Gastroesophageal sphincter (tissue), 4 donors: ENCODE measurements around the gene SGMS1. TPM values are rescaled to one million over a fixed set of nuclear protein-coding genes. Genes with fewer than 3 reads are reported as not detected.

ENCODE experiments used
- ATAC-seq: fragments of 150-250 bp; one replicate; pipeline ENCODE4 v1.9.1; 2016; ENCODE audit warnings: mild to moderate bottlenecking, moderate library complexity
- H3K27ac ChIP-seq, 4 donors: fragments of 200-600 bp; sonication (generic) in 3 of 4; 1 replicate in 3 of 4; 2 replicates in 1 of 4; pipeline ENCODE4 v1.5.1; 2016 to 2019
- H3K27me3 ChIP-seq: fragments of 200-600 bp; sonication (generic); one replicate; pipeline ENCODE4 v1.5.1; 2019
- H3K36me3 ChIP-seq, 2 donors: fragments of 200-600 bp; sonication (generic); one replicate each; pipeline ENCODE4 v1.5.1; 2019; ENCODE audit warnings: control low read depth in 1 of 2
- H3K4me1 ChIP-seq, 3 donors: fragments of 200-600 bp; sonication (generic); 1 replicate in 2 of 3; 2 replicates in 1 of 3; pipeline ENCODE4 v1.5.1; 2016 to 2019; ENCODE audit warnings: control low read depth in 2 of 3
- H3K4me3 ChIP-seq, 2 donors: fragments of 200-600 bp; sonication (generic); one replicate each; pipeline ENCODE4 v1.5.1; 2019; ENCODE audit warnings: mild to moderate bottlenecking in 1 of 2, moderate library complexity in 1 of 2
- H3K9me3 ChIP-seq, 3 donors: fragments of 200-600 bp; sonication (generic); one replicate each; pipeline ENCODE4 v1.5.1; 2017 to 2019; ENCODE audit warnings: control low read depth in 2 of 3
- EP300 ChIP-seq: sonication (generic); formaldehyde crosslinking; IDR thresholded peaks from one replicate; pipeline ENCODE4 v1.6.1; 2017; ENCODE audit warnings: antibody characterized with exemption, mild to moderate bottlenecking
- POLR2A ChIP-seq, 2 donors: fragments of 450-650 bp; IDR thresholded peaks; one replicate each; pipeline ENCODE4 v1.6.1; 2017; ENCODE audit warnings: antibody characterized with exemption in 2 of 2, mild to moderate bottlenecking in 2 of 2, moderate library complexity in 1 of 2
- POLR2AphosphoS5 ChIP-seq: sonication (generic); formaldehyde crosslinking; IDR thresholded peaks from one replicate; pipeline ENCODE4 v1.6.1; 2017; ENCODE audit warnings: antibody characterized with exemption
- WGBS, 2 donors: methylation state at CpG; one replicate each; pipeline ENCODE4 v1.1.5; 2018; ENCODE audit warnings: low coverage in 1 of 2; 5-methylcytosine and 5-hydroxymethylcytosine counted together
- total RNA-seq, 4 donors: library from RNA; depleted of rRNA; stranded (reverse); fragments of >200 nt; gene quantifications; one replicate each; pipeline ENCODE4 v1.1.0, GENCODE V29; 2016
- TF ChIP-seq, protein P1 (sequence below), 4 experiments: fragments of 200-600 bp in 2 of 4; fragments of 450-650 bp in 2 of 4; sonication (generic) in 1 of 4; IDR thresholded peaks; one replicate each; pipeline ENCODE4 v1.5.1; 2017 to 2019; ENCODE audit warnings: antibody characterized with exemption in 4 of 4, mild to moderate bottlenecking in 2 of 4, moderate library complexity in 2 of 4

Gene SGMS1
- total RNA-seq, 4 donors from 2014 or later: 57.7 to 116 (median 66.1) TPM

DNA sequence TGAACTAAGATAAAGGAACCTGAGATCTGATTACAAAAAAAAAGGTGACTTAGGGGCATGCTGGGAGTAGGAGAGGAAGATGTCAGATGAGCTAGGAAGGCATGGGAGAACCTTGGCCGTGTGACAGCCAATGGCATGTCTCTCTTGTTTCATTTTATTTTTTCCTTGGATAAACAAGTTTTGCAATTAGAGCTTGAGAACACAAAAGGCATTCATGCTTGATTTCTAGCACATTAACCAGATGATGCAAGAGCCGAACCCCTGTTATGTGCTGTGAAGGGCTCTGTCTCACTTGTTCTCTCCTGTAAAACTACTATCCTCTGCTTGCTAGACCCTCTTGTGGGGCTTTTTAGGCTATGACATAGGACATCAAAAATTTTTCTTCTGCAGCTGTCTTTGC is 238.1 kb downstream of the SGMS1 start:
- WGBS, 2 donors: 84 to 85% methylated on average over 2 of the region's 2 CpGs
- Histone ChIP-seq H3K36me3 (no peaks in the 10 kb centered on the region), H3K27me3 (no peaks in the 10 kb centered on the region), H3K4me1 (peaks cover 2 to 48% (median 9%) of the 10 kb centered on the region in 3 donors), H3K27ac (no peak overlapping the region), H3K4me3 (no peak overlapping the region), H3K9me3 (no peaks in the 10 kb centered on the region)
- no peak for TF ChIP-seq POLR2A (IDR thresholded peaks at IDR 0.05)
- TF ChIP-seq, protein P1, sequence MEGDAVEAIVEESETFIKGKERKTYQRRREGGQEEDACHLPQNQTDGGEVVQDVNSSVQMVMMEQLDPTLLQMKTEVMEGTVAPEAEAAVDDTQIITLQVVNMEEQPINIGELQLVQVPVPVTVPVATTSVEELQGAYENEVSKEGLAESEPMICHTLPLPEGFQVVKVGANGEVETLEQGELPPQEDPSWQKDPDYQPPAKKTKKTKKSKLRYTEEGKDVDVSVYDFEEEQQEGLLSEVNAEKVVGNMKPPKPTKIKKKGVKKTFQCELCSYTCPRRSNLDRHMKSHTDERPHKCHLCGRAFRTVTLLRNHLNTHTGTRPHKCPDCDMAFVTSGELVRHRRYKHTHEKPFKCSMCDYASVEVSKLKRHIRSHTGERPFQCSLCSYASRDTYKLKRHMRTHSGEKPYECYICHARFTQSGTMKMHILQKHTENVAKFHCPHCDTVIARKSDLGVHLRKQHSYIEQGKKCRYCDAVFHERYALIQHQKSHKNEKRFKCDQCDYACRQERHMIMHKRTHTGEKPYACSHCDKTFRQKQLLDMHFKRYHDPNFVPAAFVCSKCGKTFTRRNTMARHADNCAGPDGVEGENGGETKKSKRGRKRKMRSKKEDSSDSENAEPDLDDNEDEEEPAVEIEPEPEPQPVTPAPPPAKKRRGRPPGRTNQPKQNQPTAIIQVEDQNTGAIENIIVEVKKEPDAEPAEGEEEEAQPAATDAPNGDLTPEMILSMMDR (IDR thresholded peaks at IDR 0.05): no peak
- no peak for TF ChIP-seq POLR2AphosphoS5
- TF ChIP-seq EP300: no peak
- peak; percentile 62 for ATAC-seq

DNA sequence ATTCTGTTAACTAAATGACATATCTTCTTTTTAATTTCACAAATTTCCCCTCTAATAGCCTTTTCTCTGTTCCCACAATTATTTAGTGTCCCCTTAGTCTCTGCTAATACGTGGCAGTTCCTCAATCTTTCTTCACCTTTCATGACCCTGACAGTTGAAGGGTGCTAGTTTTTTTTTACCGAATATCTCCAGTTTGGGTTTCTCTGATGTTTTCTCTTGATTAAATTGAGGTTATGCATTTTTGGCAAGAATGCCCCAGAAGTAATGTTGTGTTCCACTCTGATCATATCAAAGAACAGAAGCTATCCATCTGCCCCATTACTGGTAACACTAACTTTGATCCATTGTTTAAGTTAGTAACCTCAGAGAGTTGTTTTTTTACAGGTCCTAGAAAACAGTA is 238.9 kb downstream of the SGMS1 start:
- WGBS, 2 donors: 81 to 90% methylated on average over 2 of the region's 2 CpGs
- no peaks in the 10 kb centered on the region for H3K9me3 ChIP-seq
- H3K36me3 ChIP-seq: no peaks in the 10 kb centered on the region
- H3K27me3 ChIP-seq: no peaks in the 10 kb centered on the region
- no peak for TF ChIP-seq POLR2AphosphoS5
- no peak for TF ChIP-seq POLR2A (IDR thresholded peaks at IDR 0.05)
- TF ChIP-seq, protein P1 (IDR thresholded peaks at IDR 0.05): no peak
- TF ChIP-seq EP300: no peak
- no peak for ATAC-seq
- no peak overlapping the region for H3K4me3 ChIP-seq
- no peak overlapping the region for H3K27ac ChIP-seq
- H3K4me1 ChIP-seq: peaks cover 3 to 55% (median 12%) of the 10 kb centered on the region in 3 donors

GRCh38 chr10:50384238-50384637 is 239.5 kb downstream of the SGMS1 start:
- TF ChIP-seq, protein P1 (IDR thresholded peaks at IDR 0.05): no peak
- TF ChIP-seq EP300 (no peak), POLR2AphosphoS5 (no peak), POLR2A (IDR thresholded peaks at IDR 0.05) (no peak)
- Histone ChIP-seq H3K4me1 (peaks cover 6 to 59% (median 13%) of the 10 kb centered on the region in 3 donors), H3K27ac (peak overlapping the region in 1 of 4 donors; percentile 44), H3K27me3 (no peaks in the 10 kb centered on the region), H3K4me3 (no peak overlapping the region), H3K9me3 (no peaks in the 10 kb centered on the region), H3K36me3 (no peaks in the 10 kb centered on the region)
- ATAC-seq: no peak

DNA sequence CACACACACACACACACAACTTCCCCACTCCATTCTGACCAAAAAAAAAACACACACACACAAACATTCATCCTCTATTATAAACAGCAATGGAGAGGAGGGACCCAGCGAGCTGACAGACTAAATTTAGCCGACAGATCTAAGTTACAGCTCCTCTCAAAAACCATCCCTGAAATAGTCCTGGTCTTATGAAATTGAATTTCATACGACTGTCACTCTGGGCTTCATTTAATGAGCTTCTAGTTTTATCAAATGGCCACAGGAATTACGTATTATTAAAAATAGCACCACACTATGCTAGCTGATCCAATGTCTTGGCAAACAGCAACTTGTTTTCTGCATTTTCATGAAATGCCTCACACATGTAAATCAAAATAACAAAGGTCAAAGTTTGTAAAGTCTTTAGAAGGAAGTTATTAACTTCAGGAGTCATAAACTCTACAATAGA is 241.2 kb downstream of the SGMS1 start:
- WGBS, 2 donors: 18 to 28% methylated on average over 4 of the region's 4 CpGs
- TF ChIP-seq POLR2AphosphoS5: peak; percentile 40
- TF ChIP-seq EP300: no peak
- Histone ChIP-seq H3K9me3 (no peaks in the 10 kb centered on the region), H3K27me3 (no peaks in the 10 kb centered on the region), H3K4me3 (no peak overlapping the region), H3K36me3 (no peaks in the 10 kb centered on the region), H3K4me1 (peaks cover 6 to 66% (median 13%) of the 10 kb centered on the region in 3 donors), H3K27ac (no peak overlapping the region)
- no peak for ATAC-seq

DNA sequence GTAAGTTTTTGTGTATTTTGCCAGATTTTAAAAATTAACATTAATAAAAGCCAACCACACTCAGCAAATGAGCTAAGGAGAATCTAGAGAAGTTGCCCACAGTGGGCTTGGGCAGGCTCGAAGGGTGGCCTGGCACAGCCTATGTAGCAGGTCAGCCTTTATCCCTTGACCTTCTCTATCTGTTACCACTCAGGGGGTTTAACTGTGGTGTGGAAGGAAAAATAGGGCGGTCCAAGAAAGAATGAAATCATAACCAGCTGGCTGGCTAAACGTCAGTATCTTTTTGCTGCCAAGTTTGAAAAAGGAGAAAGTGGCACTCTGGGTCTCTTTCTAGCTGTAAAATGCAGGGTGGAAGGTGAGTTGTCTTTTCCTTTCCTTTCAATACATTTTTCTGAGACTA is 242.1 kb downstream of the SGMS1 start:
- TF ChIP-seq EP300 (no peak), POLR2AphosphoS5 (no peak), POLR2A (IDR thresholded peaks at IDR 0.05) (no peak)
- TF ChIP-seq, protein P1 (IDR thresholded peaks at IDR 0.05): no peak
- Histone ChIP-seq H3K4me1 (peaks cover 6 to 64% (median 13%) of the 10 kb centered on the region in 3 donors), H3K36me3 (no peaks in the 10 kb centered on the region), H3K9me3 (no peaks in the 10 kb centered on the region), H3K27ac (peak overlapping the region in 1 of 4 donors; percentile 12), H3K4me3 (no peak overlapping the region), H3K27me3 (no peaks in the 10 kb centered on the region)
- 42 to 43% methylated on average over 2 to 3 of the region's 3 CpGs for WGBS, 2 donors
- peak; percentile 26 for ATAC-seq
